Activated CD4-positive, alpha-beta memory T cell treated with anti-CD3 and anti-CD28 coated beads for 36 hours (primary cell): Measurements from ENCODE around the gene TNN. TPM values are rescaled to one million over a fixed set of nuclear protein-coding genes. Genes with fewer than 3 reads are reported as not detected.

Source experiments
- CTCF ChIA-PET: fragments of 350-600 bp; sonication (Branson Sonifier 250); formaldehyde crosslinking; loops from one replicate; lab custom pipeline; 2021; ENCODE audit warnings: antibody characterized with exemption, inconsistent platforms; lab: Charles Lee
- POLR2A ChIA-PET: fragments of 350-600 bp; sonication (Branson Sonifier 250); formaldehyde crosslinking; loops from one replicate; lab custom pipeline; 2021; ENCODE audit warnings: antibody characterized with exemption; lab: Charles Lee
- DNase-seq: peaks from one replicate; pipeline ENCODE4 v3.0.0-alpha.2; 2020
- H3K27ac Mint-ChIP-seq: one replicate; pipeline ENCODE4 v1.8.0; 2021; ENCODE audit warnings: mixed read lengths
- H3K27me3 Mint-ChIP-seq: one replicate; pipeline ENCODE4 v1.8.0; 2021; ENCODE audit warnings: mixed read lengths
- H3K36me3 Mint-ChIP-seq: one replicate; pipeline ENCODE4 v1.8.0; 2021; ENCODE audit warnings: mixed read lengths
- H3K4me1 Mint-ChIP-seq: one replicate; pipeline ENCODE4 v1.8.0; 2021; ENCODE audit warnings: low read depth, mixed read lengths
- H3K4me3 Mint-ChIP-seq: one replicate; pipeline ENCODE4 v1.8.0; 2021; ENCODE audit warnings: mild to moderate bottlenecking, mixed read lengths
- H3K9me3 Mint-ChIP-seq: one replicate; pipeline ENCODE4 v1.8.0; 2021; ENCODE audit warnings: mixed read lengths
- intact Hi-C: fragments of 100-400 bp; cut with micrococcal nuclease; formaldehyde crosslinking; loops from one replicate; pipeline ENCODE4 v1.15.1; 2023
- total RNA-seq, 2 experiments: library from RNA; stranded (reverse); gene quantifications; one replicate each; pipeline ENCODE4 v1.2.3, GENCODE V29; 2021

TNN gene
- total RNA-seq, 2 experiments from 2014 or later, result 0.05 TPM; not detected in 1

GRCh38 chr1:175183586-175183985, 116.0 kb downstream of the TNN start:
- POLR2A ChIA-PET, result no interaction called here
- CTCF ChIA-PET, result interaction anchor here (0.6 to 3.2 kb wide), 5 partner anchors 14 to 137 kb away, joined by 3 to 13 read pairs (median 5); no protein-coding TSS in a partner anchor
- Mint-ChIP-seq H3K4me3 (no peak overlapping the region), H3K4me1 (peaks cover 88% of the 10 kb centered on the region), H3K36me3 (peaks cover 42% of the 10 kb centered on the region), H3K27ac (no peak overlapping the region), H3K27me3 (no peaks in the 10 kb centered on the region), H3K9me3 (no peaks in the 10 kb centered on the region)
- DNase-seq, result no peak
- intact Hi-C loops, result no loop called here

GRCh38 chr1:175185903-175186302, 118.3 kb downstream of the TNN start:
- DNase-seq, result no peak
- no peaks in the 10 kb centered on the region for H3K27me3 Mint-ChIP-seq
- no peak overlapping the region for H3K27ac Mint-ChIP-seq
- H3K9me3 Mint-ChIP-seq, result no peaks in the 10 kb centered on the region
- intact Hi-C loops, result no loop called here
- no peak overlapping the region for H3K4me3 Mint-ChIP-seq
- CTCF ChIA-PET, result no interaction called here
- peaks cover 94% of the 10 kb centered on the region for H3K4me1 Mint-ChIP-seq
- POLR2A ChIA-PET, result no interaction called here
- peaks cover 52% of the 10 kb centered on the region for H3K36me3 Mint-ChIP-seq

- intact Hi-C loops, result no loop called here
- ChIA-PET POLR2A (no interaction called here), CTCF (interaction anchor here (0.8 to 6.5 kb wide), 3 partner anchors 31 to 40 kb away, joined by 3 to 43 read pairs (median 23); no protein-coding TSS in a partner anchor)
- H3K27ac Mint-ChIP-seq, result peak overlapping the region; percentile 14
- DNase-seq, result no peak
- no peak overlapping the region for H3K4me3 Mint-ChIP-seq
- H3K9me3 Mint-ChIP-seq, result no peaks in the 10 kb centered on the region
- peaks cover 92% of the 10 kb centered on the region for H3K4me1 Mint-ChIP-seq
- peaks cover 50% of the 10 kb centered on the region for H3K36me3 Mint-ChIP-seq
- no peaks in the 10 kb centered on the region for H3K27me3 Mint-ChIP-seq
Measured at GRCh38 chr1:175186433-175187160, 119.0 kb downstream of the TNN start.

GRCh38 chr1:175188936-175189335, 121.3 kb downstream of the TNN start:
- Mint-ChIP-seq H3K4me3 (peak overlapping the region; percentile 95), H3K36me3 (peaks cover 51% of the 10 kb centered on the region), H3K4me1 (peaks cover 74% of the 10 kb centered on the region), H3K27me3 (no peaks in the 10 kb centered on the region), H3K9me3 (no peaks in the 10 kb centered on the region), H3K27ac (peak overlapping the region; percentile 93)
- POLR2A ChIA-PET, result interaction anchor here (1.9 kb wide), 1 partner anchor 15 kb away, joined by 6 read pairs; no protein-coding TSS in a partner anchor
- CTCF ChIA-PET, result interaction anchor here (0.6 to 6.5 kb wide), 7 partner anchors 15 to 130 kb away, joined by 3 to 43 read pairs (median 5); no protein-coding TSS in a partner anchor
- DNase-seq, result peak; percentile 81
- intact Hi-C loops, result loop anchor here (1.0 kb wide), 3 partner anchors 20 to 166 kb away; partner anchors contain the start of gene MRPS14

- peak overlapping the region; percentile 93 for H3K27ac Mint-ChIP-seq
- no peaks in the 10 kb centered on the region for H3K27me3 Mint-ChIP-seq
- H3K4me1 Mint-ChIP-seq, result peaks cover 53% of the 10 kb centered on the region
- no peaks in the 10 kb centered on the region for H3K9me3 Mint-ChIP-seq
- peak; percentile 44 for DNase-seq
- intact Hi-C loops, result loop anchor here (1.0 to 2.0 kb wide), 3 partner anchors 18 to 1015 kb away; partner anchors contain the start of genes CACYBP and COP1
- ChIA-PET POLR2A (interaction anchor here (1.1 to 2.4 kb wide), 4 partner anchors 12 to 168 kb away, joined by 3 to 8 read pairs (median 4); partner anchors contain the start of gene MRPS14), CTCF (interaction anchor here (0.8 to 6.5 kb wide), 9 partner anchors 13 to 162 kb away, joined by 3 to 43 read pairs (median 5); no protein-coding TSS in a partner anchor)
- peak overlapping the region; percentile 95 for H3K4me3 Mint-ChIP-seq
- H3K36me3 Mint-ChIP-seq, result peaks cover 37% of the 10 kb centered on the region
Measured at GRCh38 chr1:175191659-175192058, 124.0 kb downstream of the TNN start.

GRCh38 chr1:175192111-175192629, 124.5 kb downstream of the TNN start:
- Mint-ChIP-seq H3K4me1 (peaks cover 48% of the 10 kb centered on the region), H3K4me3 (peak overlapping the region; percentile 95), H3K27me3 (no peaks in the 10 kb centered on the region), H3K9me3 (no peaks in the 10 kb centered on the region), H3K36me3 (peaks cover 32% of the 10 kb centered on the region), H3K27ac (peak overlapping the region; percentile 93)
- ChIA-PET CTCF (interaction anchor here (0.8 to 6.5 kb wide), 9 partner anchors 13 to 163 kb away, joined by 3 to 43 read pairs (median 5); no protein-coding TSS in a partner anchor), POLR2A (interaction anchor here (1.1 to 2.4 kb wide), 4 partner anchors 12 to 169 kb away, joined by 3 to 8 read pairs (median 4); partner anchors contain the start of gene MRPS14)
- intact Hi-C loops, result loop anchor here (1.0 to 2.0 kb wide), 2 partner anchors 17 to 193 kb away; partner anchors contain the start of gene CACYBP
- peak; percentile 59 for DNase-seq

GRCh38 chr1:175192630-175193526, 125.2 kb downstream of the TNN start, which contains the start of gene KIAA0040:
Gene KIAA0040, minus strand, starts transcription at chr1:175192776. Its CDS starts 31,763 bp downstream, at chr1:175161013.
- peaks cover 48% of the 10 kb centered on the region for H3K4me1 Mint-ChIP-seq
- ChIA-PET CTCF (interaction anchor here (0.8 to 6.5 kb wide), 12 partner anchors 12 to 163 kb away, joined by 3 to 43 read pairs (median 4); no protein-coding TSS in a partner anchor), POLR2A (interaction anchor here (1.1 to 2.4 kb wide), 3 partner anchors 11 to 23 kb away, joined by 3 to 8 read pairs (median 3); no protein-coding TSS in a partner anchor)
- H3K4me3 Mint-ChIP-seq, result peak within 1 kb of the TSS; percentile 95
- no peaks in the 10 kb centered on the region for H3K9me3 Mint-ChIP-seq
- H3K27ac Mint-ChIP-seq, result peak within 1 kb of the TSS; percentile 93
- no peaks in the 10 kb centered on the region for H3K27me3 Mint-ChIP-seq
- peak; percentile 71 for DNase-seq
- H3K36me3 Mint-ChIP-seq, result peaks cover 25% of the 10 kb centered on the region
- intact Hi-C loops, result loop anchor here (1.0 to 2.0 kb wide), 2 partner anchors 16 to 194 kb away; partner anchors contain the start of gene CACYBP

GRCh38 chr1:175193527-175193910, 125.9 kb downstream of the TNN start:
- Mint-ChIP-seq H3K4me1 (peaks cover 41% of the 10 kb centered on the region), H3K27ac (no peak overlapping the region), H3K4me3 (peak overlapping the region; percentile 28), H3K9me3 (no peaks in the 10 kb centered on the region), H3K27me3 (no peaks in the 10 kb centered on the region), H3K36me3 (peaks cover 18% of the 10 kb centered on the region)
- no peak for DNase-seq
- CTCF ChIA-PET, result interaction anchor here (0.8 to 1.8 kb wide), 7 partner anchors 13 to 126 kb away, joined by 3 to 10 read pairs (median 4); no protein-coding TSS in a partner anchor
- POLR2A ChIA-PET, result interaction anchor here (1.3 kb wide), 1 partner anchor 10 kb away, joined by 3 read pairs; no protein-coding TSS in a partner anchor
- intact Hi-C loops, result loop anchor here (2.0 kb wide), 1 partner anchor 195 kb away; the partner anchor contains the start of gene CACYBP

GRCh38 chr1:175195281-175195680, 127.6 kb downstream of the TNN start:
- H3K27me3 Mint-ChIP-seq, result no peaks in the 10 kb centered on the region
- no peak overlapping the region for H3K27ac Mint-ChIP-seq
- CTCF ChIA-PET, result interaction anchor here (0.6 to 2.0 kb wide), 6 partner anchors 16 to 1263 kb away, joined by 3 to 7 read pairs (median 3); no protein-coding TSS in a partner anchor

GRCh38 chr1:175195798-175196197, 128.2 kb downstream of the TNN start:
- DNase-seq, result no peak
- no peaks in the 10 kb centered on the region for H3K9me3 Mint-ChIP-seq
- H3K4me1 Mint-ChIP-seq, result peaks cover 19% of the 10 kb centered on the region
- peaks cover 9% of the 10 kb centered on the region for H3K36me3 Mint-ChIP-seq
- ChIA-PET CTCF (interaction anchor here (0.7 to 2.0 kb wide), 4 partner anchors 16 to 1262 kb away, joined by 3 to 7 read pairs (median 4); no protein-coding TSS in a partner anchor), POLR2A (no interaction called here)
- no peak overlapping the region for H3K4me3 Mint-ChIP-seq
- intact Hi-C loops, result no loop called here
- no peaks in the 10 kb centered on the region for H3K27me3 Mint-ChIP-seq
- no peak overlapping the region for H3K27ac Mint-ChIP-seq

More at GRCh38 chr1:175195281-175195680, 127.6 kb downstream of the TNN start:
- intact Hi-C loops, result no loop called here
- DNase-seq, result no peak
- POLR2A ChIA-PET, result no interaction called here
- peaks cover 13% of the 10 kb centered on the region for H3K36me3 Mint-ChIP-seq
- H3K4me3 Mint-ChIP-seq, result no peak overlapping the region
- H3K4me1 Mint-ChIP-seq, result peaks cover 24% of the 10 kb centered on the region
- no peaks in the 10 kb centered on the region for H3K9me3 Mint-ChIP-seq
